Keratinocyte (primary cell): Measurements from ENCODE around the gene CFAP54. TPM values are rescaled to one million over a fixed set of nuclear protein-coding genes. Genes with fewer than 3 reads are reported as not detected.

Experiments
- DNase-seq: peaks from one replicate; pipeline ENCODE4 v3.0.0-alpha.2; 2011; ENCODE audit warnings: low read depth, missing footprints, low spot score
- FAIRE-seq: peaks from 2 replicates; lab custom pipeline; 2011; peaks lifted over from hg19 to GRCh38; lab: Jason Lieb, UNC
- H2AFZ ChIP-seq: 2 replicates; pipeline ENCODE4 v1.6.0; 2012; ENCODE audit warnings: low read length, control low read depth, inconsistent platforms; ENCODE audit not compliant: control insufficient read depth
- H3K27ac ChIP-seq: 2 replicates; pipeline ENCODE4 v1.5.1; 2011; ENCODE audit warnings: low read length; ENCODE audit not compliant: control insufficient read depth, insufficient read depth
- H3K27me3 ChIP-seq: 3 replicates; pipeline ENCODE4 v1.6.0; 2011; ENCODE audit warnings: low read length; ENCODE audit not compliant: control insufficient read depth, insufficient read depth; ENCODE audit errors: extremely low read depth
- H3K36me3 ChIP-seq, 2 experiments: 2 replicates in 1 of 2; 3 replicates in 1 of 2; pipeline ENCODE4 v1.5.1; 2011; ENCODE audit warnings: low read length in 2 of 2, mild to moderate bottlenecking in 1 of 2; ENCODE audit not compliant: control insufficient read depth in 2 of 2, insufficient read depth in 2 of 2; ENCODE audit errors: extremely low read depth in 1 of 2
- H3K4me1 ChIP-seq: 3 replicates; pipeline ENCODE4 v1.5.1; 2011; ENCODE audit warnings: low read length; ENCODE audit not compliant: control insufficient read depth, insufficient read depth; ENCODE audit errors: extremely low read depth
- H3K4me2 ChIP-seq: 3 replicates; pipeline ENCODE4 v1.6.0; 2011; ENCODE audit warnings: low read depth, low read length; ENCODE audit not compliant: control insufficient read depth, insufficient read depth; ENCODE audit errors: extremely low read depth
- H3K4me3 ChIP-seq, 3 experiments: fragments of 200-600 bp in 1 of 3; sonication (generic) in 1 of 3; 2 replicates in 2 of 3; 3 replicates in 1 of 3; pipeline ENCODE4 v1.5.1; 2011 to 2016; ENCODE audit warnings: low read length in 3 of 3, mild to moderate bottlenecking in 3 of 3, control low read depth in 2 of 3, inconsistent platforms in 1 of 3, low read depth in 1 of 3, mixed read lengths in 1 of 3, mixed run types in 1 of 3, moderate library complexity in 1 of 3; ENCODE audit not compliant: control insufficient read depth in 2 of 3, insufficient read depth in 2 of 3; ENCODE audit errors: extremely low read depth in 1 of 3
- H3K79me2 ChIP-seq: 2 replicates; pipeline ENCODE4 v1.6.0; 2012; ENCODE audit warnings: low read length; ENCODE audit not compliant: control insufficient read depth, insufficient read depth
- H3K9ac ChIP-seq: 3 replicates; pipeline ENCODE4 v1.6.0; 2011; ENCODE audit warnings: low read length; ENCODE audit not compliant: control insufficient read depth, insufficient read depth; ENCODE audit errors: extremely low read depth
- H3K9me1 ChIP-seq: 3 replicates; pipeline ENCODE4 v1.6.0; 2011; ENCODE audit warnings: low read length; ENCODE audit not compliant: control insufficient read depth, insufficient read depth; ENCODE audit errors: extremely low read depth
- H3K9me3 ChIP-seq: 2 replicates; pipeline ENCODE4 v1.5.1; 2012; ENCODE audit warnings: low read depth, low read length; ENCODE audit not compliant: control insufficient read depth
- H4K20me1 ChIP-seq: 3 replicates; pipeline ENCODE4 v1.6.0; 2011; ENCODE audit warnings: low read length; ENCODE audit not compliant: control insufficient read depth, insufficient read depth; ENCODE audit errors: extremely low read depth
- CTCF ChIP-seq, 3 experiments: IDR thresholded peaks in 1 of 3; conservative IDR thresholded peaks in 1 of 3; optimal IDR thresholded peaks in 1 of 3; 2 replicates in 2 of 3; 3 replicates in 1 of 3; pipeline versions ENCODE3 to v1.5.1; 2011; ENCODE audit warnings: low read length in 3 of 3, mild to moderate bottlenecking in 3 of 3, moderate library complexity in 2 of 3, control low read depth in 1 of 3, inconsistent platforms in 1 of 3; ENCODE audit not compliant: insufficient read depth in 2 of 3; ENCODE audit errors: extremely low read depth in 1 of 3
- EZH2 ChIP-seq: IDR thresholded peaks from one replicate; pipeline ENCODE4 v1.6.1; 2012; ENCODE audit warnings: inconsistent platforms, mild to moderate bottlenecking, low read length, moderate library complexity
- dilution Hi-C: fragments of 300-500 bp; cut with MboI; formaldehyde crosslinking; loops from one replicate; pipeline ENCODE4 v1.7.0; 2020; ENCODE audit warnings: low sequenced_read_pairs; ENCODE audit not compliant: extremely low pct_ligation_motif_present
- polyA plus RNA-seq, 5 experiments: library from polyadenylated mRNA; depleted of rRNA in 3 of 5; stranded (reverse) in 3 of 5; stranded (forward) in 1 of 5; unstranded in 1 of 5; fragments of >200 nt; gene quantifications; 1 replicate in 1 of 5; 2 replicates in 3 of 5; 3 replicates in 1 of 5; pipeline versions ENCODE4 v1.2.1 to v1.2.3, GENCODE V29; 2011 to 2012; ENCODE audit warnings: missing spikeins in 2 of 5, low read depth in 1 of 5, low replicate concordance in 1 of 5

Gene CFAP54
- polyA plus RNA-seq, 1 donor (not counting 4 experiments of a cell fraction or from before 2014, with no cell fraction given): 1.2 TPM

DNA sequence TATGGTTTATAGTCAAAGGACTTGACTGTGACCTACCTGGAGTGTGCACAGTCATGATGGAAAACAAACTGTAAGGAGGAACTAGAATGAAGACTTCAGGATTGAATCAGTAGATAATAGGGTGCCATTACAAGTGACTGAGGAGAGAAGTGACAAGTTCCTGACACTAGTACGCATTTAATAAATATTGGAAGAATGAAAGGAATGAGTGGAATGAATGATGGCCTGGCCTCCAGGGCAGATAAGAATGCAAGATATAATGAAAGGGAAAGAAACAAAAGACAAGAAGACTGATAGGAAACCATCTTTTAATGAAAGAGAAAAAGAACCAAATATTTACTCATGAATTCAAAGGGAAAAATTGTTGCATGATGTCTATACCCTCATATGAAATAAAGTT, 372.9 kb downstream of the CFAP54 start:
- H3K9me1 ChIP-seq: no peaks in the 10 kb centered on the region
- FAIRE-seq (no peak), DNase-seq (no peak)
- H3K4me2 ChIP-seq: no peak overlapping the region
- H2AFZ ChIP-seq: no peak overlapping the region
- no peak overlapping the region for H3K4me3 ChIP-seq
- H3K9ac ChIP-seq: no peak overlapping the region
- TF ChIP-seq EZH2 (no peak), CTCF (optimal IDR thresholded peaks at IDR 0.05 in 1 of 3, IDR thresholded peaks at IDR 0.05 in 1 of 3, conservative IDR thresholded peaks at IDR 0.05 in 1 of 3; ENCODE audit: extremely low read depth in 1 of 3, insufficient read depth in 2 of 3, low read length in 3 of 3) (no peak)
- H3K27me3 ChIP-seq: no peaks in the 10 kb centered on the region
- H3K4me1 ChIP-seq: no peaks in the 10 kb centered on the region
- no peaks in the 10 kb centered on the region for H3K9me3 ChIP-seq
- H3K36me3 ChIP-seq: no peaks in the 10 kb centered on the region
- no peaks in the 10 kb centered on the region for H4K20me1 ChIP-seq
- no peaks in the 10 kb centered on the region for H3K79me2 ChIP-seq
- dilution Hi-C loops: no loop called here
- H3K27ac ChIP-seq: no peak overlapping the region

DNA sequence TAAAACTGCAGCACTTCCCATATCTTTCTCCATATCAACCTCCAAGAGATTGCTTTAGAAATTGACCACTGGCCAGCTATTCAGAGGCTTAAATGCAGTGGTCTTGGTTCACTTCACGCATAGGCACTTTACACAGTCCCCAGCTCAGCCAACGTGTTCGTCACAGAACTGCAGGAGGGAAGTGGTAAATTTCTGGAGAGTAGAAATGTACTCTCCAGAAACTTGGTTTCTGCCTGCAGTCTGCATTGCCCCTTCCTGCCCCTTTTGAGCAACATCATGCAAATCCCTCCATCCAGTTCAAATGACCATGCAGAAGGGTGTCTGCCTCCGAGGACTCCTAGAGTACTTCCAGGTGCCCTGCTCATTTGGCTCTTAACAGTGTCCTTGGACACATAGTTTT, 375.0 kb downstream of the CFAP54 start:
- TF ChIP-seq CTCF (optimal IDR thresholded peaks at IDR 0.05 in 1 of 3, IDR thresholded peaks at IDR 0.05 in 1 of 3, conservative IDR thresholded peaks at IDR 0.05 in 1 of 3; ENCODE audit: extremely low read depth in 1 of 3, insufficient read depth in 2 of 3, low read length in 3 of 3): no peak
- TF ChIP-seq EZH2: no peak
- no peaks in the 10 kb centered on the region for H3K36me3 ChIP-seq
- H3K27ac ChIP-seq: no peak overlapping the region
- H3K4me3 ChIP-seq: no peak overlapping the region
- H3K27me3 ChIP-seq: no peaks in the 10 kb centered on the region
- DNase-seq (no peak), FAIRE-seq (peak; percentile 9)
- H3K79me2 ChIP-seq: no peaks in the 10 kb centered on the region
- H4K20me1 ChIP-seq: no peaks in the 10 kb centered on the region
- H3K9me1 ChIP-seq: no peaks in the 10 kb centered on the region
- H3K9ac ChIP-seq: no peak overlapping the region
- no peaks in the 10 kb centered on the region for H3K4me1 ChIP-seq
- no peak overlapping the region for H2AFZ ChIP-seq
- dilution Hi-C loops: no loop called here
- H3K4me2 ChIP-seq: no peak overlapping the region
- no peaks in the 10 kb centered on the region for H3K9me3 ChIP-seq
